Osteocyte (in vitro differentiated cells): ENCODE data around the gene PRDM16. TPM values are rescaled to one million over a fixed set of nuclear protein-coding genes. Genes with fewer than 3 reads are reported as not detected.

Experiments used
- DNase-seq: peaks from one replicate; pipeline ENCODE4 v3.0.0; 2021; ENCODE audit warnings: mixed read lengths; ENCODE audit not compliant: unreplicated experiment; ENCODE audit errors: extremely low spot score
- H3K27ac Mint-ChIP-seq: one replicate; pipeline ENCODE4 v1.8.0; 2021; ENCODE audit warnings: mild to moderate bottlenecking, mixed read lengths; ENCODE audit not compliant: unreplicated experiment
- H3K27me3 Mint-ChIP-seq: one replicate; pipeline ENCODE4 v1.8.0; 2021; ENCODE audit warnings: mixed read lengths; ENCODE audit not compliant: unreplicated experiment
- H3K36me3 Mint-ChIP-seq: one replicate; pipeline ENCODE4 v1.8.0; 2021; ENCODE audit warnings: mixed read lengths; ENCODE audit not compliant: unreplicated experiment
- H3K4me1 Mint-ChIP-seq: one replicate; pipeline ENCODE4 v1.8.0; 2021; ENCODE audit warnings: mixed read lengths; ENCODE audit not compliant: unreplicated experiment
- H3K4me3 Mint-ChIP-seq: one replicate; pipeline ENCODE4 v1.8.0; 2021; ENCODE audit warnings: mild to moderate bottlenecking, moderate library complexity, mixed read lengths; ENCODE audit not compliant: unreplicated experiment
- H3K9me3 Mint-ChIP-seq: one replicate; pipeline ENCODE4 v1.8.0; 2021; ENCODE audit warnings: mixed read lengths; ENCODE audit not compliant: unreplicated experiment
- total RNA-seq: library from RNA; stranded (reverse); gene quantifications from 2 replicates; pipeline ENCODE4 v1.2.1, GENCODE V29; 2021
- TF ChIP-seq, protein P1 (sequence below): fragments of 200-600 bp; sonication (generic); IDR thresholded peaks from 2 replicates; pipeline ENCODE4 v1.5.0; 2021; ENCODE audit warnings: antibody characterized with exemption, mild to moderate bottlenecking, moderate library complexity

PRDM16 gene
- total RNA-seq, 1 donor from 2014 or later, result 7.1 TPM

DNA sequence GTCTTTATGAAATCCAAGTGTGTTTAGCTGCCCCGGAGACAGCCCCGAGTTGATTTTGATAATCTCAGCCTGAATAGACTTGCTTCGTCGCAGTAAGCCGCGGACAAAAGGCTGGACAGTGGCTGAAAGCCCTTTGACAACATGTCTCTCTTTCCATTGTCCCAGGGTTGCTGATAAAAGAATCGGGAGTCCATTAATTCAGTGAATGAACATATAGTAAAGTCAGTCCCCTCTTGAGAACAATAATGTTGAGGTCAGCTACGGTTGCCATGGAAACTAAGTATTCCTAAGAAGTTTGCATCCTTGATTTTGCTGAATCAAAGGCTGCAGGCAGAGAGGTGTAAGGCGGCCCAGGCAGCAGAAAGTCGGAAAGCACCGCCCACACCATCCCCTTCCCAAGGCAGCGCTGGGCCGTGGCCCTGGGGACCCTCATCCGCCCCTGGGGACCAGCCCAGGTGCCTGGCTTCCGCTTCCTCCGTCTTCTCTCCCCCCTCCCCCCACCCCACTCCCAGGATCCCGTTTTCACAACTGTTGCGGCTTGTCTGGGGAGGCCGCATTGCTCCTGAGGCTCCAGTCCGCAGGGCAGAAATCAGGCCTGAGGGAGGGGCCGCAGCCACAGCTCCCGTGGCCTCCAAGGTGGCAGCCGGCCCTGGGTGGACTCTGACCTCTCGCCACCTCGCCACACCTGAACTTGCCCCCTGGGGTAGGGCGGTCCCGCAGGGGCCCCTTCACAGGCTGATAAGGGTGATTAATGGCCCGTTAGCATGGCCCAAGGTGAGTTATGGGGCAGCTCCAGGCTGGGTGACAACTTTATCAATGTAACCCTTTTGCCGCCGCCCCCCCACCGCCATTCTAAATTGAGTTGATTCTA is 180.9 kb downstream of the PRDM16 start:
- Mint-ChIP-seq H3K27ac (no peak overlapping the region), H3K9me3 (no peaks in the 10 kb centered on the region), H3K27me3 (no peaks in the 10 kb centered on the region), H3K36me3 (no peaks in the 10 kb centered on the region), H3K4me1 (no peaks in the 10 kb centered on the region), H3K4me3 (no peak overlapping the region)
- DNase-seq, result no peak
- TF ChIP-seq, protein P1, sequence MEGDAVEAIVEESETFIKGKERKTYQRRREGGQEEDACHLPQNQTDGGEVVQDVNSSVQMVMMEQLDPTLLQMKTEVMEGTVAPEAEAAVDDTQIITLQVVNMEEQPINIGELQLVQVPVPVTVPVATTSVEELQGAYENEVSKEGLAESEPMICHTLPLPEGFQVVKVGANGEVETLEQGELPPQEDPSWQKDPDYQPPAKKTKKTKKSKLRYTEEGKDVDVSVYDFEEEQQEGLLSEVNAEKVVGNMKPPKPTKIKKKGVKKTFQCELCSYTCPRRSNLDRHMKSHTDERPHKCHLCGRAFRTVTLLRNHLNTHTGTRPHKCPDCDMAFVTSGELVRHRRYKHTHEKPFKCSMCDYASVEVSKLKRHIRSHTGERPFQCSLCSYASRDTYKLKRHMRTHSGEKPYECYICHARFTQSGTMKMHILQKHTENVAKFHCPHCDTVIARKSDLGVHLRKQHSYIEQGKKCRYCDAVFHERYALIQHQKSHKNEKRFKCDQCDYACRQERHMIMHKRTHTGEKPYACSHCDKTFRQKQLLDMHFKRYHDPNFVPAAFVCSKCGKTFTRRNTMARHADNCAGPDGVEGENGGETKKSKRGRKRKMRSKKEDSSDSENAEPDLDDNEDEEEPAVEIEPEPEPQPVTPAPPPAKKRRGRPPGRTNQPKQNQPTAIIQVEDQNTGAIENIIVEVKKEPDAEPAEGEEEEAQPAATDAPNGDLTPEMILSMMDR, result no peak

DNA sequence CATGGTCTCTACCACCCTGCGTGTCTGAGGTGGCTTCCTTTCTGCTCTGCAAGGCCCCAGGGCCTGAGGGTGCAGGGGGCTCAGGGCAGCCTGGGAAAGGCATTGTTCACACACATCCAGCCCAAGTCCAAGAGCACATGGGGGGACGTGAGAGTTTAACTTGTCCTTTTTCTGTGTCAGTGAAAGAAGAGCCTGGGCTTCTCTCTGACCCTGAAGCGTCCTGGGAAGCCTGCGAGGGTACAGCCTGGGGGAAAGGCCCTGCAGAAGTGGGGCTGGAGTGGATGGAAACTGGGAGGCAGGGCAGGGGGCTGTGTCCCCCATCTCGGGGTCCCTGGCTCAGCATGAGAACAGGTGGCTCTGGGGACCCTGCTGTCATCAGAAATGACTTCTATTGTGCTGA is 181.6 kb downstream of the PRDM16 start:
- no peak overlapping the region for H3K27ac Mint-ChIP-seq
- H3K4me3 Mint-ChIP-seq, result no peak overlapping the region
- H3K9me3 Mint-ChIP-seq, result no peaks in the 10 kb centered on the region
- TF ChIP-seq, protein P1, result no peak
- H3K36me3 Mint-ChIP-seq, result no peaks in the 10 kb centered on the region
- no peaks in the 10 kb centered on the region for H3K27me3 Mint-ChIP-seq
- no peaks in the 10 kb centered on the region for H3K4me1 Mint-ChIP-seq
- no peak for DNase-seq

DNA sequence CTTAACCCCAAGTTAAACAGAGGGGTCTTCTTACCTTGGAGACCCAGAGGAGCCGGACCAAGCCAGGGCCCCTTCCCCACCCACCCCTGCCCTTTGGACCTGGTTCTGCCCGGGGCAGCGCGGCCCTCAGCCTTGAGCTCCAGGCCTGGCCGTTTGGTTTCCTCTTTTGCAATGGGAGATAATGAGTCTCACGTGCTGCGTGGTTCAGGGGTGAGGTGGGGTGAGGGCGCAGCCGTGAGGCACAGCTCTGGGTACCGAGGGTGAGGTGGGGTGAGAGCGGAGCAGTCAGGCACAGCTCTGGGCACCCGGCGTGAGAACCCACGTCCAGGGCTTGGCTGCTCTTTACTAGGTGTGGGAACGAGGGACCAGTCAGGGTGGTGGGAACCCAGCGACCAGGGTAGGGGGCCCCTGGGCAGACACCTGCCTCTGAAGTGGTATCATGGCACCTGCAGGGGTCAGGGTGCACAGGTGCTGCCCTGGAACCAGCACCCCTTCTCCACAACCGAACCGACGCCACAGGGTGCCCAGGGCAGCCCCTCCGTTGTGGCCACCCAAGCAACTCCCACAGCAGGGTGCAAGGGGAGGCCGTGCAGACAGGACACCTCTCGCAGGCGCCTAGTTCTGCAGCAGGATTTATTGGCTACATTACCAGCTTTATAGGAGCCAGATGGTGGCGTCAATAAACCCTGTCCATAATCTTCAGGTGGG is 182.2 kb downstream of the PRDM16 start:
- H3K4me1 Mint-ChIP-seq, result no peaks in the 10 kb centered on the region
- H3K27me3 Mint-ChIP-seq, result no peaks in the 10 kb centered on the region
- H3K4me3 Mint-ChIP-seq, result no peak overlapping the region
- H3K27ac Mint-ChIP-seq, result no peak overlapping the region
- H3K9me3 Mint-ChIP-seq, result no peaks in the 10 kb centered on the region
- DNase-seq, result no peak
- TF ChIP-seq, protein P1, result no peak
- H3K36me3 Mint-ChIP-seq, result no peaks in the 10 kb centered on the region

DNA sequence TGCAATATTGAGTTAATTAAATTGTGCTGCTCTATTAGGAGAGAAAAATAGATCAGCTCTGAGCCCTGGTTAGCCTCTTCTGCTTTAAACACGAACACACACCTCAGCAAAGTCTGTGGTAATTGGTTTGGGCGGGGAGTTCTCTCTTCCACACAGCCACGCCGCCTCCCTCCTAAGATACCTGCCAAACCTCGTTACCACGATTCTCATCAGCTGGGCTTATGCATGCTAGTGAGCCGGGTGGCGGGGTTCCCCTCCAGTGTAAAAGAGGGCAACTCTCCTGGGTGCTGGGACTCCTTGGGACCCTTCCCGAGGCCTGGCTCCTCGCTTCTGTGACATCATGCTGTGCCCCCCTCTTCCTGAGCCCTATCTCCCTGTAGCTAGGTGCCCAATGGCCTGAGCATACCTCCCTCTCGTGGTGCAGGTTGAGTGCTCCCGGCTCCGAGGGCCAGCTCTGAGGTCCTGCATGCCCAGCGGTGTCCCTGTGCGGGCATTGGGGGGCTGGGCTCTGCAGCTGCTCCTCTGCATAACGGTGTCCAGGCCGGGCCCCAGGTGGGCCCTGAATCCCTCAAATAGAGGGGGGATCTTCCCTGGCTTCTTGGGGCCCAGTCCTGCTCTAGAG is 182.9 kb downstream of the PRDM16 start:
- DNase-seq, result no peak
- Mint-ChIP-seq H3K9me3 (no peaks in the 10 kb centered on the region), H3K4me1 (no peaks in the 10 kb centered on the region), H3K36me3 (no peaks in the 10 kb centered on the region), H3K4me3 (no peak overlapping the region), H3K27ac (no peak overlapping the region), H3K27me3 (no peaks in the 10 kb centered on the region)
- TF ChIP-seq, protein P1, result no peak

DNA sequence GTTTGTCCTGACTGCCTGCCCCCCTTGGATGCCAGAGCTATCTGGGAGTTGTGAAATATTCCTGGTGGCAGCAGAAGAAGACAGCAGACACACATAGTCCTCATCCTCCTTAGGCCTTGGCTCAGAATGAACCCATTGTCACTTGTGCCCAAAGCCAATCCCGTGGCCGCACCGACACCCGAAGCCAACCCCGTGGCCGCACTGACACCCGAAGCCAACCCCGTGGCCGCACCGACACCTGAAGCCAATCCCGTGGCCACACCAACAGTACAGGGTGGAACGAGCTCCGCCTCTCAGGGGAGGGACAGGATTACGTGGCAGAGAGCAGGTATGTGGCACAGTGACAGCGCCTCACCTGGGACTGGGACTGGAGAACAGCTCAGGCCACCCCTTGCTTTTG is 186.7 kb downstream of the PRDM16 start:
- DNase-seq, result no peak
- H3K36me3 Mint-ChIP-seq, result no peaks in the 10 kb centered on the region
- H3K27me3 Mint-ChIP-seq, result no peaks in the 10 kb centered on the region
- H3K4me3 Mint-ChIP-seq, result no peak overlapping the region
- H3K27ac Mint-ChIP-seq, result no peak overlapping the region
- no peaks in the 10 kb centered on the region for H3K9me3 Mint-ChIP-seq
- TF ChIP-seq, protein P1, result no peak
- no peaks in the 10 kb centered on the region for H3K4me1 Mint-ChIP-seq
